HuH-7.5 (cell line): Measurements from ENCODE around the gene CASP6.
A peak's percentile ranks its signal among the peaks of the same experiment; 100 is the strongest.
"Not testable (repeated sequence)": the region's sequence is repeated elsewhere in the genome, so short reads cannot be mapped to it uniquely, and the experiment has no call there.

Source experiments
- DNase-seq: peaks from one replicate; pipeline ENCODE4 v3.0.0; 2011; ENCODE audit warnings: low spot score

Gene CASP6

GRCh38 chr4:109719604-109720003 is 16.4 kb upstream of the CASP6 start:
- DNase-seq = no peak

GRCh38 chr4:109718759-109719158 is 15.5 kb upstream of the CASP6 start:
- no peak for DNase-seq

GRCh38 chr4:109713500-109713899 is 10.3 kb upstream of the CASP6 start:
- DNase-seq = no peak

GRCh38 chr4:109708990-109709389 is 5.7 kb upstream of the CASP6 start:
- no peak for DNase-seq

GRCh38 chr4:109708435-109708834 is 5.2 kb upstream of the CASP6 start:
- DNase-seq = no peak

- DNase-seq = no peak
Observed at GRCh38 chr4:109703664-109704361, 568 bp upstream of the CASP6 start.

GRCh38 chr4:109701566-109702410 is 1.5 kb downstream of the CASP6 start:
- DNase-seq = peak; percentile 47

GRCh38 chr4:109699553-109700225 is 3.6 kb downstream of the CASP6 start:
- DNase-seq = no peak

GRCh38 chr4:109698656-109699055 is 4.6 kb downstream of the CASP6 start:
- DNase-seq = no peak

GRCh38 chr4:109691411-109691920 is 11.8 kb downstream of the CASP6 start:
- no peak for DNase-seq

- DNase-seq = no peak
Observed at GRCh38 chr4:109690690-109691410, 12.4 kb downstream of the CASP6 start.

GRCh38 chr4:109684727-109685126 is 18.5 kb downstream of the CASP6 start:
- DNase-seq = no peak

GRCh38 chr4:109683621-109684253 is 19.5 kb downstream of the CASP6 start:
- DNase-seq = no peak

GRCh38 chr4:109682875-109683274 is 20.4 kb downstream of the CASP6 start:
- no peak for DNase-seq

- not testable (repeated sequence) for DNase-seq
Observed at GRCh38 chr4:109678925-109679324, 24.3 kb downstream of the CASP6 start.

- not testable (repeated sequence) for DNase-seq
Observed at GRCh38 chr4:109678472-109678871, 24.8 kb downstream of the CASP6 start.

- DNase-seq = no peak
Observed at GRCh38 chr4:109676886-109677285, 26.4 kb downstream of the CASP6 start.

- no peak for DNase-seq
Observed at GRCh38 chr4:109675843-109676242, 27.4 kb downstream of the CASP6 start.

- DNase-seq = no peak
Observed at GRCh38 chr4:109675181-109675580, 28.1 kb downstream of the CASP6 start.

GRCh38 chr4:109673303-109673702 is 29.9 kb downstream of the CASP6 start:
- DNase-seq = no peak

GRCh38 chr4:109672169-109672930 is 30.9 kb downstream of the CASP6 start:
- DNase-seq = no peak
